ENCODE measurements around the gene MORC1.
A peak's percentile ranks its signal among the peaks of the same experiment; 100 is the strongest.

MORC1 gene

GRCh38 chr3:108959017-108959416 is 158.9 kb downstream of the MORC1 start:
- no peaks in the 10 kb centered on the region for H3K9me3 Mint-ChIP-seq
- no peak overlapping the region for H3K27ac Mint-ChIP-seq
- H3K27me3 Mint-ChIP-seq (ENCODE audit: low read depth), result no peaks in the 10 kb centered on the region
- H3K4me1 Mint-ChIP-seq (ENCODE audit: low read depth), result peaks cover 4% of the 10 kb centered on the region
- no peak overlapping the region for H3K4me3 Mint-ChIP-seq
- H3K36me3 Mint-ChIP-seq (ENCODE audit: low read depth), result no peaks in the 10 kb centered on the region

GRCh38 chr3:108953700-108954099 is 164.2 kb downstream of the MORC1 start, which contains the start of gene GUCA1C:
Gene GUCA1C (minus strand): TSS chr3:108953879. CDS start chr3:108953762, 117 bp downstream.
- H3K4me3 Mint-ChIP-seq, result no peak within 1 kb of the TSS
- no peaks in the 10 kb centered on the region for H3K36me3 Mint-ChIP-seq (ENCODE audit: low read depth)
- H3K9me3 Mint-ChIP-seq, result no peaks in the 10 kb centered on the region
- H3K27ac Mint-ChIP-seq, result no peak within 1 kb of the TSS
- no peaks in the 10 kb centered on the region for H3K4me1 Mint-ChIP-seq (ENCODE audit: low read depth)
- peaks cover 7% of the 10 kb centered on the region for H3K27me3 Mint-ChIP-seq (ENCODE audit: low read depth)

GRCh38 chr3:108953210-108953609 is 164.7 kb downstream of the MORC1 start:
- H3K4me3 Mint-ChIP-seq, result no peak overlapping the region
- H3K27me3 Mint-ChIP-seq (ENCODE audit: low read depth), result peaks cover 7% of the 10 kb centered on the region
- no peaks in the 10 kb centered on the region for H3K9me3 Mint-ChIP-seq
- no peak overlapping the region for H3K27ac Mint-ChIP-seq
- no peaks in the 10 kb centered on the region for H3K36me3 Mint-ChIP-seq (ENCODE audit: low read depth)
- H3K4me1 Mint-ChIP-seq (ENCODE audit: low read depth), result no peaks in the 10 kb centered on the region

GRCh38 chr3:108951820-108952501 is 166.0 kb downstream of the MORC1 start:
- Mint-ChIP-seq H3K9me3 (no peaks in the 10 kb centered on the region), H3K27me3 (ENCODE audit: low read depth) (peaks cover 7% of the 10 kb centered on the region), H3K4me3 (no peak overlapping the region), H3K36me3 (ENCODE audit: low read depth) (no peaks in the 10 kb centered on the region), H3K4me1 (ENCODE audit: low read depth) (no peaks in the 10 kb centered on the region), H3K27ac (no peak overlapping the region)

GRCh38 chr3:108947855-108948254 is 170.1 kb downstream of the MORC1 start:
- no peaks in the 10 kb centered on the region for H3K4me1 Mint-ChIP-seq (ENCODE audit: low read depth)
- no peaks in the 10 kb centered on the region for H3K36me3 Mint-ChIP-seq (ENCODE audit: low read depth)
- H3K9me3 Mint-ChIP-seq, result no peaks in the 10 kb centered on the region
- H3K4me3 Mint-ChIP-seq, result no peak overlapping the region
- H3K27me3 Mint-ChIP-seq (ENCODE audit: low read depth), result no peaks in the 10 kb centered on the region
- H3K27ac Mint-ChIP-seq, result no peak overlapping the region

- Mint-ChIP-seq H3K27ac (no peak overlapping the region), H3K4me3 (no peak overlapping the region), H3K9me3 (no peaks in the 10 kb centered on the region), H3K27me3 (ENCODE audit: low read depth) (peaks cover 3% of the 10 kb centered on the region), H3K36me3 (ENCODE audit: low read depth) (no peaks in the 10 kb centered on the region), H3K4me1 (ENCODE audit: low read depth) (no peaks in the 10 kb centered on the region)
These were observed 171.3 kb downstream of the MORC1 start for GRCh38 chr3:108946292-108947285.

- H3K9me3 Mint-ChIP-seq, result no peaks in the 10 kb centered on the region
These were observed 177.2 kb downstream of the MORC1 start for GRCh38 chr3:108940568-108941263.

GRCh38 chr3:108940166-108940565 is 177.8 kb downstream of the MORC1 start:
- Mint-ChIP-seq H3K27ac (no peak overlapping the region), H3K4me1 (ENCODE audit: low read depth) (no peaks in the 10 kb centered on the region), H3K27me3 (ENCODE audit: low read depth) (peaks cover 3% of the 10 kb centered on the region), H3K36me3 (ENCODE audit: low read depth) (no peaks in the 10 kb centered on the region), H3K4me3 (no peak overlapping the region), H3K9me3 (no peaks in the 10 kb centered on the region)

More at GRCh38 chr3:108940568-108941263, 177.2 kb downstream of the MORC1 start:
- no peaks in the 10 kb centered on the region for H3K36me3 Mint-ChIP-seq (ENCODE audit: low read depth)
- no peak overlapping the region for H3K27ac Mint-ChIP-seq
- peaks cover 3% of the 10 kb centered on the region for H3K27me3 Mint-ChIP-seq (ENCODE audit: low read depth)
- no peak overlapping the region for H3K4me3 Mint-ChIP-seq
- no peaks in the 10 kb centered on the region for H3K4me1 Mint-ChIP-seq (ENCODE audit: low read depth)

- Mint-ChIP-seq H3K4me3 (no peak overlapping the region), H3K4me1 (ENCODE audit: low read depth) (no peaks in the 10 kb centered on the region), H3K9me3 (no peaks in the 10 kb centered on the region), H3K27ac (no peak overlapping the region), H3K36me3 (ENCODE audit: low read depth) (no peaks in the 10 kb centered on the region), H3K27me3 (ENCODE audit: low read depth) (peaks cover 3% of the 10 kb centered on the region)
These were observed 180.8 kb downstream of the MORC1 start for GRCh38 chr3:108936924-108937689.

GRCh38 chr3:108931035-108931434 is 186.9 kb downstream of the MORC1 start:
- H3K4me1 Mint-ChIP-seq (ENCODE audit: low read depth), result no peaks in the 10 kb centered on the region
- peaks cover 23% of the 10 kb centered on the region for H3K27me3 Mint-ChIP-seq (ENCODE audit: low read depth)
- H3K4me3 Mint-ChIP-seq, result no peak overlapping the region
- no peak overlapping the region for H3K27ac Mint-ChIP-seq
- H3K9me3 Mint-ChIP-seq, result peaks cover 17% of the 10 kb centered on the region
- H3K36me3 Mint-ChIP-seq (ENCODE audit: low read depth), result no peaks in the 10 kb centered on the region

GRCh38 chr3:108918866-108919265 is 199.1 kb downstream of the MORC1 start:
- no peaks in the 10 kb centered on the region for H3K36me3 Mint-ChIP-seq (ENCODE audit: low read depth)

GRCh38 chr3:108914774-108915641 is 202.9 kb downstream of the MORC1 start:
- peak overlapping the region; percentile 67 for H3K27ac Mint-ChIP-seq

More at GRCh38 chr3:108918866-108919265, 199.1 kb downstream of the MORC1 start:
- peaks cover 10% of the 10 kb centered on the region for H3K4me1 Mint-ChIP-seq (ENCODE audit: low read depth)
- no peaks in the 10 kb centered on the region for H3K9me3 Mint-ChIP-seq
- peaks cover 46% of the 10 kb centered on the region for H3K27me3 Mint-ChIP-seq (ENCODE audit: low read depth)
- H3K4me3 Mint-ChIP-seq, result no peak overlapping the region
- H3K27ac Mint-ChIP-seq, result no peak overlapping the region

GRCh38 chr3:108909799-108910198 is 208.1 kb downstream of the MORC1 start:
- Mint-ChIP-seq H3K4me1 (ENCODE audit: low read depth) (peaks cover 16% of the 10 kb centered on the region), H3K36me3 (ENCODE audit: low read depth) (no peaks in the 10 kb centered on the region), H3K9me3 (no peaks in the 10 kb centered on the region), H3K27me3 (ENCODE audit: low read depth) (peaks cover 5% of the 10 kb centered on the region), H3K4me3 (no peak overlapping the region), H3K27ac (no peak overlapping the region)

More at GRCh38 chr3:108914774-108915641, 202.9 kb downstream of the MORC1 start:
- H3K4me1 Mint-ChIP-seq (ENCODE audit: low read depth), result peaks cover 16% of the 10 kb centered on the region
- peaks cover 28% of the 10 kb centered on the region for H3K27me3 Mint-ChIP-seq (ENCODE audit: low read depth)
- no peaks in the 10 kb centered on the region for H3K9me3 Mint-ChIP-seq
- peak overlapping the region; percentile 43 for H3K4me3 Mint-ChIP-seq
- H3K36me3 Mint-ChIP-seq (ENCODE audit: low read depth), result no peaks in the 10 kb centered on the region

All from T-helper 1 cell treated with Interleukin-12 subunit alpha and Interleukin-12 subunit beta and Interleukin-4 antibody, amounts not matched to agents 30 μg/mL and 1 μg/mL, for 36 hours (primary cell).